ENCODE data around the gene STPG1.
"Not testable (repeated sequence)": the region's sequence is repeated elsewhere in the genome, so short reads cannot be mapped to it uniquely, and the experiment has no call there.

DNA sequence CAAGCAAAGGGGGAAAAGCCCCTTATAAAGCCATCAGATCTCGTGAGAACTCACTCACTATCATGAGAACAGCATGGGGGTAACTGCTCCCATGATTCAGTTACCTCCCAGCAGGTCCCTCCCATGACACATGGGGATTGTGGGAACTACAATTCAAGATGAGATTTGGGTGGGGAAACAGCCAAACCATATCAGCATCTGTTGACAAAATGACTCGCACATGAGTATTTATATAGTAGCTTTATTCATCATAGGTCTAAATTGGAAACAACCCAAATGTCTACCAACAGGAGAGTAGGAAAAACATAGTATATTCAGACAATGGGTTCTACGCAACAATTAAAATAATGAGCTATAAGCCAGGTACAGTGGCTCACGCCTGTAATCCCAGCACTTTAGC is 48.5 kb upstream of the STPG1 start:
- not testable (repeated sequence) for TF ChIP-seq POLR2A, CTCF (IDR thresholded peaks at IDR 0.05)

Measured in testis (tissue), 2 donors.